H1 (cell line): ENCODE measurements around the gene ZBTB18. TPM values are rescaled to one million over a fixed set of nuclear protein-coding genes. Genes with fewer than 3 reads are reported as not detected.

Source experiments
- CTBP2 ChIP-seq: IDR thresholded peaks from 2 replicates; pipeline ENCODE4 v1.7.0; 2011; ENCODE audit warnings: borderline replicate concordance, mild to moderate bottlenecking, moderate library complexity, mixed read lengths, low read length; ENCODE audit not compliant: insufficient read depth, insufficient read length
- JUND ChIP-seq: IDR thresholded peaks from 2 replicates; pipeline ENCODE4 v1.6.1; 2011; ENCODE audit warnings: mild to moderate bottlenecking, improper control_type of control experiment, low read length
- polyA plus RNA-seq, 7 experiments: library from polyadenylated mRNA; depleted of rRNA in 3 of 7; stranded (reverse) in 5 of 7; unstranded in 2 of 7; fragments of >200 nt in 5 of 7; fragments of 200-250 nt in 2 of 7; gene quantifications; 1 replicate in 5 of 7; 2 replicates in 1 of 7; 4 replicates in 1 of 7; pipeline versions ENCODE4 v1.2.1 to v1.2.3, GENCODE V29; 2011 to 2013; ENCODE audit warnings: missing spikeins in 2 of 7, mixed read lengths in 2 of 7
- total RNA-seq: library from RNA; stranded (reverse); fragmentation: NEBNext Ultra II Directional; extraction: Animal tissue kit (Norgen Biotek cat#: 25700); gene quantifications from 2 replicates; pipeline ENCODE4 v1.2.1, GENCODE V29; 2021

ZBTB18 gene
- total and polyA plus RNA-seq, 2 of the 8 experiments (the other 6 are each of a cell fraction or from before 2014, with no cell fraction given) = 8.5 to 14.4 TPM

- TF ChIP-seq CTBP2 (no peak), JUND (no peak)
These were observed 51.0 kb downstream of the ZBTB18 start (continued) for GRCh38 chr1:244102046-244102445.
